ENCODE measurements around the gene GPR108. TPM values are rescaled to one million over a fixed set of nuclear protein-coding genes. Genes with fewer than 3 reads are reported as not detected.

Gene GPR108
- polyA plus RNA-seq, 6 donors from 2014 or later: 55.2 to 122 (median 79.5) TPM

- Mint-ChIP-seq H3K27ac (no peak overlapping the region), H3K4me1 (peaks cover 23 to 33% (median 30%) of the 10 kb centered on the region in 3 donors), H3K4me3 (no peak overlapping the region), H3K27me3 (no peaks in the 10 kb centered on the region), H3K36me3 (peaks cover 0 to 9% of the 10 kb centered on the region in 2 donors), H3K9me3 (no peaks in the 10 kb centered on the region)
- ATAC-seq (ENCODE audit: low read depth in 2 of 2): peak; percentile 39 to 43
- DNase-seq: no peak
Observed at GRCh38 chr19:6730153-6730804, 7.1 kb downstream of the GPR108 start.

GRCh38 chr19:6729573-6730152 is 7.7 kb downstream of the GPR108 start:
- H3K4me1 Mint-ChIP-seq: peaks cover 29 to 40% (median 36%) of the 10 kb centered on the region in 3 donors
- DNase-seq (no peak), ATAC-seq (ENCODE audit: low read depth in 2 of 2) (no peak)
- H3K36me3 Mint-ChIP-seq: peaks cover 0 to 9% of the 10 kb centered on the region in 2 donors
- H3K27ac Mint-ChIP-seq: peak overlapping the region in 1 of 6 donors; percentile 67
- H3K27me3 Mint-ChIP-seq: no peaks in the 10 kb centered on the region
- H3K9me3 Mint-ChIP-seq: no peaks in the 10 kb centered on the region
- H3K4me3 Mint-ChIP-seq: peak overlapping the region in 2 of 8 donors; percentile 31 to 41

GRCh38 chr19:6728346-6728745 is 9.0 kb downstream of the GPR108 start:
- Mint-ChIP-seq H3K27me3 (no peaks in the 10 kb centered on the region), H3K4me3 (peak overlapping the region in 5 of 8 donors; percentile 2 to 72 (median 65)), H3K27ac (peak overlapping the region in 5 of 6 donors; percentile 35 to 93 (median 78)), H3K36me3 (peaks cover 0 to 9% of the 10 kb centered on the region in 2 donors), H3K4me1 (peaks cover 38 to 53% (median 50%) of the 10 kb centered on the region in 3 donors), H3K9me3 (no peaks in the 10 kb centered on the region)
- ATAC-seq (ENCODE audit: low read depth in 2 of 2) (peak; percentile 32 to 38), DNase-seq (no peak)

GRCh38 chr19:6725513-6726231 is 11.7 kb downstream of the GPR108 start:
- Mint-ChIP-seq H3K9me3 (no peaks in the 10 kb centered on the region), H3K27ac (peak overlapping the region in 3 of 6 donors; percentile 41 to 91 (median 76)), H3K36me3 (no peaks in the 10 kb centered on the region), H3K4me1 (peaks cover 48 to 70% (median 58%) of the 10 kb centered on the region in 3 donors), H3K27me3 (no peaks in the 10 kb centered on the region), H3K4me3 (peak overlapping the region in 3 of 8 donors; percentile 29 to 84 (median 44))
- no peak for DNase-seq
- no peak for ATAC-seq (ENCODE audit: low read depth in 2 of 2)

GRCh38 chr19:6724631-6725492 is 12.5 kb downstream of the GPR108 start:
- H3K4me1 Mint-ChIP-seq: peaks cover 52 to 75% (median 54%) of the 10 kb centered on the region in 3 donors
- H3K27me3 Mint-ChIP-seq: no peaks in the 10 kb centered on the region

GRCh38 chr19:6723738-6724137 is 13.6 kb downstream of the GPR108 start:
- peak overlapping the region; percentile 48 to 91 (median 74) for H3K4me3 Mint-ChIP-seq
- DNase-seq (peak; percentile 34), ATAC-seq (ENCODE audit: low read depth in 2 of 2) (peak; percentile 55 to 61)
- no peaks in the 10 kb centered on the region for H3K27me3 Mint-ChIP-seq
- no peaks in the 10 kb centered on the region for H3K36me3 Mint-ChIP-seq
- H3K4me1 Mint-ChIP-seq: peaks cover 44 to 73% (median 54%) of the 10 kb centered on the region in 3 donors
- peak overlapping the region in 5 of 6 donors; percentile 48 to 91 (median 63) for H3K27ac Mint-ChIP-seq
- H3K9me3 Mint-ChIP-seq: peaks cover 0 to 2% (median 0%) of the 10 kb centered on the region in 7 donors

More at GRCh38 chr19:6724631-6725492, 12.5 kb downstream of the GPR108 start:
- ATAC-seq (ENCODE audit: low read depth in 2 of 2): no peak
- peak overlapping the region in 4 of 8 donors; percentile 0 to 53 (median 29) for H3K4me3 Mint-ChIP-seq
- H3K27ac Mint-ChIP-seq: peak overlapping the region in 3 of 6 donors; percentile 51 to 91 (median 76)
- no peak for DNase-seq
- no peaks in the 10 kb centered on the region for H3K36me3 Mint-ChIP-seq
- peaks cover 0 to 2% (median 0%) of the 10 kb centered on the region in 7 donors for H3K9me3 Mint-ChIP-seq

GRCh38 chr19:6723108-6723618 is 14.2 kb downstream of the GPR108 start:
- DNase-seq: no peak
- H3K9me3 Mint-ChIP-seq: peaks cover 0 to 2% (median 0%) of the 10 kb centered on the region in 7 donors
- H3K27me3 Mint-ChIP-seq: no peaks in the 10 kb centered on the region

GRCh38 chr19:6721773-6722172 is 15.6 kb downstream of the GPR108 start:
- Mint-ChIP-seq H3K4me1 (peaks cover 34 to 70% (median 55%) of the 10 kb centered on the region in 3 donors), H3K27me3 (peaks cover 0 to 11% (median 7%) of the 10 kb centered on the region in 3 donors), H3K36me3 (peaks cover 0 to 8% of the 10 kb centered on the region in 2 donors), H3K27ac (peak overlapping the region in 5 of 6 donors; percentile 93 to 96 (median 94)), H3K4me3 (peak overlapping the region in 6 of 8 donors; percentile 54 to 80 (median 72)), H3K9me3 (peaks cover 0 to 4% (median 2%) of the 10 kb centered on the region in 7 donors)
- peak; percentile 50 for DNase-seq
- ATAC-seq (ENCODE audit: low read depth in 2 of 2): peak; percentile 94

More at GRCh38 chr19:6723108-6723618, 14.2 kb downstream of the GPR108 start:
- Mint-ChIP-seq H3K4me3 (peak overlapping the region in 7 of 8 donors; percentile 15 to 91 (median 72)), H3K36me3 (no peaks in the 10 kb centered on the region), H3K4me1 (peaks cover 38 to 67% (median 48%) of the 10 kb centered on the region in 3 donors), H3K27ac (peak overlapping the region in 4 of 6 donors; percentile 63 to 91 (median 82))
- ATAC-seq (ENCODE audit: low read depth in 2 of 2): no peak

GRCh38 chr19:6721138-6721474 is 16.3 kb downstream of the GPR108 start:
- peaks cover 34 to 69% (median 57%) of the 10 kb centered on the region in 3 donors for H3K4me1 Mint-ChIP-seq
- DNase-seq: no peak

GRCh38 chr19:6720369-6721137 is 16.8 kb downstream of the GPR108 start, which contains the start of gene C3:
Gene C3 (minus strand): TSS chr19:6720650. CDS start chr19:6720589, 61 bp downstream.
- H3K9me3 Mint-ChIP-seq: peaks cover 0 to 5% (median 2%) of the 10 kb centered on the region in 7 donors
- ATAC-seq (ENCODE audit: low read depth in 2 of 2) (no peak), DNase-seq (no peak)
- H3K4me1 Mint-ChIP-seq: peaks cover 32 to 64% (median 54%) of the 10 kb centered on the region in 3 donors
- peak within 1 kb of the TSS in 6 of 8 donors; percentile 54 to 80 (median 72) for H3K4me3 Mint-ChIP-seq
- H3K36me3 Mint-ChIP-seq: peaks cover 0 to 8% of the 10 kb centered on the region in 2 donors
- H3K27ac Mint-ChIP-seq: peak within 1 kb of the TSS in 5 of 6 donors; percentile 93 to 96 (median 95)
- H3K27me3 Mint-ChIP-seq: peaks cover 0 to 13% (median 12%) of the 10 kb centered on the region in 3 donors

More at GRCh38 chr19:6721138-6721474, 16.3 kb downstream of the GPR108 start:
- H3K27me3 Mint-ChIP-seq: peaks cover 0 to 13% (median 12%) of the 10 kb centered on the region in 3 donors
- H3K9me3 Mint-ChIP-seq: peaks cover 0 to 5% (median 2%) of the 10 kb centered on the region in 7 donors
- H3K36me3 Mint-ChIP-seq: peaks cover 0 to 8% of the 10 kb centered on the region in 2 donors
- no peak for ATAC-seq (ENCODE audit: low read depth in 2 of 2)
- H3K27ac Mint-ChIP-seq: peak overlapping the region in 4 of 6 donors; percentile 88 to 96 (median 94)
- peak overlapping the region in 2 of 8 donors; percentile 73 to 78 for H3K4me3 Mint-ChIP-seq

- Mint-ChIP-seq H3K27ac (peak overlapping the region in 3 of 6 donors; percentile 40 to 96 (median 53)), H3K27me3 (peaks cover 0 to 13% (median 12%) of the 10 kb centered on the region in 3 donors), H3K36me3 (peaks cover 0 to 8% of the 10 kb centered on the region in 2 donors), H3K4me3 (peak overlapping the region in 1 of 8 donors; percentile 65), H3K9me3 (peaks cover 0 to 5% (median 2%) of the 10 kb centered on the region in 7 donors), H3K4me1 (peaks cover 27 to 58% (median 48%) of the 10 kb centered on the region in 3 donors)
- DNase-seq (no peak), ATAC-seq (ENCODE audit: low read depth in 2 of 2) (no peak)
Observed at GRCh38 chr19:6719992-6720368, 17.4 kb downstream of the GPR108 start.

All from naive B cell (primary cell).